GM23338 (cell line): ENCODE measurements around the gene SLC13A3. TPM values are rescaled to one million over a fixed set of nuclear protein-coding genes. Genes with fewer than 3 reads are reported as not detected.

ENCODE experiments used
- ATAC-seq: fragments of 200-7000 bp; cut with Tn5 transposase; 3 replicates; pipeline ENCODE4 v1.9.1; 2020
- DNase-seq: peaks from one replicate; pipeline ENCODE4 v3.0.0-alpha.2; 2015; ENCODE audit warnings: low spot score
- H2AFZ ChIP-seq: fragments of 200-600 bp; sonication (generic); 2 replicates; pipeline ENCODE4 v1.8.0; 2016; ENCODE audit warnings: antibody characterized with exemption, mild to moderate bottlenecking, moderate library complexity
- H3F3A ChIP-seq: fragments of 200-600 bp; sonication (generic); replicated peaks from 2 replicates; pipeline ENCODE4 v1.8.0; 2017; ENCODE audit warnings: antibody characterized with exemption, mixed run types, low read depth
- H3K27ac ChIP-seq: fragments of 200-600 bp; sonication (generic); 2 replicates; pipeline ENCODE4 v1.6.1; 2016; ENCODE audit warnings: low read depth
- H3K27me3 ChIP-seq: fragments of 200-600 bp; sonication (generic); 2 replicates; pipeline ENCODE4 v1.8.0; 2016; ENCODE audit warnings: mild to moderate bottlenecking, mixed run types, moderate library complexity; ENCODE audit not compliant: insufficient read depth
- H3K36me3 ChIP-seq: fragments of 200-600 bp; sonication (generic); 2 replicates; pipeline ENCODE4 v1.8.0; 2016; ENCODE audit warnings: mild to moderate bottlenecking; ENCODE audit not compliant: insufficient read depth
- H3K4me1 ChIP-seq: fragments of 200-600 bp; sonication (generic); 2 replicates; pipeline ENCODE4 v1.8.0; 2016; ENCODE audit warnings: mild to moderate bottlenecking, moderate library complexity; ENCODE audit not compliant: insufficient read depth
- H3K4me2 ChIP-seq: fragments of 200-600 bp; sonication (generic); 2 replicates; pipeline ENCODE4 v1.7.1; 2017; ENCODE audit warnings: mixed run types
- H3K4me3 ChIP-seq: fragments of 200-600 bp; sonication (generic); 2 replicates; pipeline ENCODE4 v1.6.1; 2016; ENCODE audit warnings: mixed run types
- H3K79me2 ChIP-seq: fragments of 200-600 bp; sonication (generic); replicated peaks from 2 replicates; pipeline ENCODE4 v1.8.0; 2017; ENCODE audit warnings: mild to moderate bottlenecking; ENCODE audit not compliant: insufficient read depth
- H3K9me2 ChIP-seq: fragments of 200-600 bp; sonication (generic); 2 replicates; pipeline ENCODE4 v1.8.0; 2017; ENCODE audit not compliant: insufficient read depth
- H4K20me1 ChIP-seq: fragments of 200-600 bp; sonication (generic); replicated peaks from 2 replicates; pipeline ENCODE4 v1.8.0; 2017; ENCODE audit warnings: mild to moderate bottlenecking; ENCODE audit not compliant: insufficient read depth
- H3K27ac Mint-ChIP-seq: 2 replicates; pipeline ENCODE4 v1.8.0; 2020; ENCODE audit warnings: inconsistent platforms, mild to moderate bottlenecking, moderate library complexity, mixed read lengths
- H3K27me3 Mint-ChIP-seq: 3 replicates; pipeline ENCODE4 v1.8.0; 2022; ENCODE audit warnings: low read depth, mild to moderate bottlenecking, moderate library complexity, mixed read lengths, inconsistent platforms; ENCODE audit not compliant: insufficient read depth, poor library complexity
- H3K36me3 Mint-ChIP-seq: 3 replicates; pipeline ENCODE4 v1.8.0; 2021; ENCODE audit warnings: low read depth, mild to moderate bottlenecking, inconsistent platforms, moderate library complexity, mixed read lengths
- H3K4me1 Mint-ChIP-seq: 3 replicates; pipeline ENCODE4 v1.8.0; 2020; ENCODE audit warnings: mild to moderate bottlenecking, inconsistent platforms, mixed read lengths
- H3K4me3 Mint-ChIP-seq: 3 replicates; pipeline ENCODE4 v1.8.0; 2021; ENCODE audit warnings: moderate library complexity, mild to moderate bottlenecking, inconsistent platforms, mixed read lengths
- H3K9me3 Mint-ChIP-seq: 3 replicates; pipeline ENCODE4 v1.8.0; 2020; ENCODE audit warnings: moderate library complexity, mild to moderate bottlenecking, inconsistent platforms, mixed read lengths
- EZH2phosphoT487 ChIP-seq: fragments of 200-600 bp; sonication (generic); IDR thresholded peaks from one replicate; pipeline ENCODE4 v1.8.1; 2018; ENCODE audit warnings: antibody characterized with exemption; ENCODE audit not compliant: unreplicated experiment
- JUNB ChIP-seq: IDR thresholded peaks from one replicate; pipeline ENCODE4 v1.6.1; 2016; ENCODE audit warnings: antibody characterized with exemption; ENCODE audit not compliant: unreplicated experiment
- STAT1 ChIP-seq: IDR thresholded peaks from one replicate; pipeline ENCODE4 v1.6.1; 2016; ENCODE audit warnings: antibody characterized with exemption; ENCODE audit not compliant: unreplicated experiment
- ZNF331 ChIP-seq: fragments of 250-450 bp; sonication (Bioruptor Pico); IDR thresholded peaks from 2 replicates; pipeline ENCODE4 v1.5.0; 2020; ENCODE audit warnings: low read depth, mild to moderate bottlenecking, moderate library complexity
- polyA plus RNA-seq: library from polyadenylated mRNA; unstranded; fragments of >200 nt; fragmentation: Nextera tagmentation; extraction: Ambion mirVana; gene quantifications from 2 replicates; pipeline ENCODE4 v1.2.1, GENCODE V29; 2016
- total RNA-seq: library from RNA; depleted of rRNA; stranded (reverse); fragments of >200 nt; shearing (Covaris generic); gene quantifications from 2 replicates; pipeline ENCODE4 v1.2.3, GENCODE V29; 2014
- TF ChIP-seq, protein P1 (sequence below): fragments of 250-450 bp; sonication (Bioruptor Pico); IDR thresholded peaks from 2 replicates; pipeline ENCODE4 v1.5.0; 2020; ENCODE audit warnings: mild to moderate bottlenecking, moderate library complexity
- TF ChIP-seq, protein P2 (sequence below): IDR thresholded peaks from one replicate; pipeline ENCODE4 v1.6.1; 2018; ENCODE audit warnings: antibody characterized with exemption; ENCODE audit not compliant: unreplicated experiment
- TF ChIP-seq, protein P3 (sequence below): IDR thresholded peaks from 2 replicates; pipeline ENCODE4 v1.6.1; 2016; ENCODE audit warnings: antibody characterized with exemption

The SLC13A3 gene
- total and polyA plus RNA-seq, 2 experiments from 2014 or later, result 8.6 to 9.1 TPM

DNA sequence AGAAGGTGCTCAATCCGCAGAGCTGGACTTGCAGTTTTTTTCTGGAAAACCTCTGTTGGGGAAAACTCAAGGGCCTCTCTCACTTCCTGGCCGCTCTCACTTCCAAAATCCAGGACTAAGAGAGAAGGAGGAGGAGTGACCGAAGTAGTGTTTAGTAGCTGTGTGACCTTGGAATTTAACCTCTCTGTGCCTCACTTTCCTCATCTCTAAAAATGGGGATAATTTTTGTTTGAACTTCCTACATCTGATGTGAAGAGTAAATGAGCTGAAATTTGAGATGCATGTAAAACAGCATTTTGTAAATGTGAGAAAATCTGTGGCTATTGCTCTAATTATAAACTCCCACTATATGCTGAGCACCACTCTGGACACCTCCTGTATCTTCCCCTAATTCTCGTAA lies 5.1 kb downstream of the SLC13A3 start:
- peaks cover 14% of the 10 kb centered on the region for H3K27me3 Mint-ChIP-seq
- no peaks in the 10 kb centered on the region for H3K9me2 ChIP-seq
- H3K27me3 ChIP-seq, result peaks cover 21% of the 10 kb centered on the region; the same call in 1 of the 2 replicates
- no peak overlapping the region for H3K4me3 ChIP-seq
- H2AFZ ChIP-seq, result no peak overlapping the region
- ATAC-seq (no peak), DNase-seq (no peak)
- H3K36me3 Mint-ChIP-seq, result no peaks in the 10 kb centered on the region
- H3K9me3 Mint-ChIP-seq, result no peaks in the 10 kb centered on the region
- H3K27ac Mint-ChIP-seq, result no peak overlapping the region
- no peak overlapping the region for H3K27ac ChIP-seq
- H3K79me2 ChIP-seq, result no peaks in the 10 kb centered on the region
- TF ChIP-seq, protein P1, sequence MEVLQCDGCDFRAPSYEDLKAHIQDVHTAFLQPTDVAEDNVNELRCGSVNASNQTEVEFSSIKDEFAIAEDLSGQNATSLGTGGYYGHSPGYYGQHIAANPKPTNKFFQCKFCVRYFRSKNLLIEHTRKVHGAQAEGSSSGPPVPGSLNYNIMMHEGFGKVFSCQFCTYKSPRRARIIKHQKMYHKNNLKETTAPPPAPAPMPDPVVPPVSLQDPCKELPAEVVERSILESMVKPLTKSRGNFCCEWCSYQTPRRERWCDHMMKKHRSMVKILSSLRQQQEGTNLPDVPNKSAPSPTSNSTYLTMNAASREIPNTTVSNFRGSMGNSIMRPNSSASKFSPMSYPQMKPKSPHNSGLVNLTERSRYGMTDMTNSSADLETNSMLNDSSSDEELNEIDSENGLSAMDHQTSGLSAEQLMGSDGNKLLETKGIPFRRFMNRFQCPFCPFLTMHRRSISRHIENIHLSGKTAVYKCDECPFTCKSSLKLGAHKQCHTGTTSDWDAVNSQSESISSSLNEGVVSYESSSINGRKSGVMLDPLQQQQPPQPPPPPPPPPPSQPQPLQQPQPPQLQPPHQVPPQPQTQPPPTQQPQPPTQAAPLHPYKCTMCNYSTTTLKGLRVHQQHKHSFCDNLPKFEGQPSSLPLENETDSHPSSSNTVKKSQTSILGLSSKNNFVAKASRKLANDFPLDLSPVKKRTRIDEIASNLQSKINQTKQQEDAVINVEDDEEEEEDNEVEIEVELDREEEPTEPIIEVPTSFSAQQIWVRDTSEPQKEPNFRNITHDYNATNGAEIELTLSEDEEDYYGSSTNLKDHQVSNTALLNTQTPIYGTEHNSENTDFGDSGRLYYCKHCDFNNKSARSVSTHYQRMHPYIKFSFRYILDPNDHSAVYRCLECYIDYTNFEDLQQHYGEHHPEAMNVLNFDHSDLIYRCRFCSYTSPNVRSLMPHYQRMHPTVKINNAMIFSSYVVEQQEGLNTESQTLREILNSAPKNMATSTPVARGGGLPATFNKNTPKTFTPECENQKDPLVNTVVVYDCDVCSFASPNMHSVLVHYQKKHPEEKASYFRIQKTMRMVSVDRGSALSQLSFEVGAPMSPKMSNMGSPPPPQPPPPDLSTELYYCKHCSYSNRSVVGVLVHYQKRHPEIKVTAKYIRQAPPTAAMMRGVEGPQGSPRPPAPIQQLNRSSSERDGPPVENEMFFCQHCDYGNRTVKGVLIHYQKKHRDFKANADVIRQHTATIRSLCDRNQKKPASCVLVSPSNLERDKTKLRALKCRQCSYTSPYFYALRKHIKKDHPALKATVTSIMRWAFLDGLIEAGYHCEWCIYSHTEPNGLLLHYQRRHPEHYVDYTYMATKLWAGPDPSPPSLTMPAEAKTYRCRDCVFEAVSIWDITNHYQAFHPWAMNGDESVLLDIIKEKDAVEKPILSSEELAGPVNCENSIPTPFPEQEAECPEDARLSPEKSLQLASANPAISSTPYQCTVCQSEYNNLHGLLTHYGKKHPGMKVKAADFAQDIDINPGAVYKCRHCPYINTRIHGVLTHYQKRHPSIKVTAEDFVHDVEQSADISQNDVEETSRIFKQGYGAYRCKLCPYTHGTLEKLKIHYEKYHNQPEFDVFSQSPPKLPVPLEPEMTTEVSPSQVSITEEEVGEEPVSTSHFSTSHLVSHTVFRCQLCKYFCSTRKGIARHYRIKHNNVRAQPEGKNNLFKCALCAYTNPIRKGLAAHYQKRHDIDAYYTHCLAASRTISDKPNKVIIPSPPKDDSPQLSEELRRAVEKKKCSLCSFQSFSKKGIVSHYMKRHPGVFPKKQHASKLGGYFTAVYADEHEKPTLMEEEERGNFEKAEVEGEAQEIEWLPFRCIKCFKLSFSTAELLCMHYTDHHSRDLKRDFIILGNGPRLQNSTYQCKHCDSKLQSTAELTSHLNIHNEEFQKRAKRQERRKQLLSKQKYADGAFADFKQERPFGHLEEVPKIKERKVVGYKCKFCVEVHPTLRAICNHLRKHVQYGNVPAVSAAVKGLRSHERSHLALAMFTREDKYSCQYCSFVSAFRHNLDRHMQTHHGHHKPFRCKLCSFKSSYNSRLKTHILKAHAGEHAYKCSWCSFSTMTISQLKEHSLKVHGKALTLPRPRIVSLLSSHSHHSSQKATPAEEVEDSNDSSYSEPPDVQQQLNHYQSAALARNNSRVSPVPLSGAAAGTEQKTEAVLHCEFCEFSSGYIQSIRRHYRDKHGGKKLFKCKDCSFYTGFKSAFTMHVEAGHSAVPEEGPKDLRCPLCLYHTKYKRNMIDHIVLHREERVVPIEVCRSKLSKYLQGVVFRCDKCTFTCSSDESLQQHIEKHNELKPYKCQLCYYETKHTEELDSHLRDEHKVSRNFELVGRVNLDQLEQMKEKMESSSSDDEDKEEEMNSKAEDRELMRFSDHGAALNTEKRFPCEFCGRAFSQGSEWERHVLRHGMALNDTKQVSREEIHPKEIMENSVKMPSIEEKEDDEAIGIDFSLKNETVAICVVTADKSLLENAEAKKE, result no peak
- TF ChIP-seq, protein P2, sequence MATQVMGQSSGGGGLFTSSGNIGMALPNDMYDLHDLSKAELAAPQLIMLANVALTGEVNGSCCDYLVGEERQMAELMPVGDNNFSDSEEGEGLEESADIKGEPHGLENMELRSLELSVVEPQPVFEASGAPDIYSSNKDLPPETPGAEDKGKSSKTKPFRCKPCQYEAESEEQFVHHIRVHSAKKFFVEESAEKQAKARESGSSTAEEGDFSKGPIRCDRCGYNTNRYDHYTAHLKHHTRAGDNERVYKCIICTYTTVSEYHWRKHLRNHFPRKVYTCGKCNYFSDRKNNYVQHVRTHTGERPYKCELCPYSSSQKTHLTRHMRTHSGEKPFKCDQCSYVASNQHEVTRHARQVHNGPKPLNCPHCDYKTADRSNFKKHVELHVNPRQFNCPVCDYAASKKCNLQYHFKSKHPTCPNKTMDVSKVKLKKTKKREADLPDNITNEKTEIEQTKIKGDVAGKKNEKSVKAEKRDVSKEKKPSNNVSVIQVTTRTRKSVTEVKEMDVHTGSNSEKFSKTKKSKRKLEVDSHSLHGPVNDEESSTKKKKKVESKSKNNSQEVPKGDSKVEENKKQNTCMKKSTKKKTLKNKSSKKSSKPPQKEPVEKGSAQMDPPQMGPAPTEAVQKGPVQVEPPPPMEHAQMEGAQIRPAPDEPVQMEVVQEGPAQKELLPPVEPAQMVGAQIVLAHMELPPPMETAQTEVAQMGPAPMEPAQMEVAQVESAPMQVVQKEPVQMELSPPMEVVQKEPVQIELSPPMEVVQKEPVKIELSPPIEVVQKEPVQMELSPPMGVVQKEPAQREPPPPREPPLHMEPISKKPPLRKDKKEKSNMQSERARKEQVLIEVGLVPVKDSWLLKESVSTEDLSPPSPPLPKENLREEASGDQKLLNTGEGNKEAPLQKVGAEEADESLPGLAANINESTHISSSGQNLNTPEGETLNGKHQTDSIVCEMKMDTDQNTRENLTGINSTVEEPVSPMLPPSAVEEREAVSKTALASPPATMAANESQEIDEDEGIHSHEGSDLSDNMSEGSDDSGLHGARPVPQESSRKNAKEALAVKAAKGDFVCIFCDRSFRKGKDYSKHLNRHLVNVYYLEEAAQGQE, result no peak
- TF ChIP-seq STAT1 (no peak), JUNB (no peak), EZH2phosphoT487 (no peak), ZNF331 (CRISPR knock-in tag) (no peak)
- TF ChIP-seq, protein P3, sequence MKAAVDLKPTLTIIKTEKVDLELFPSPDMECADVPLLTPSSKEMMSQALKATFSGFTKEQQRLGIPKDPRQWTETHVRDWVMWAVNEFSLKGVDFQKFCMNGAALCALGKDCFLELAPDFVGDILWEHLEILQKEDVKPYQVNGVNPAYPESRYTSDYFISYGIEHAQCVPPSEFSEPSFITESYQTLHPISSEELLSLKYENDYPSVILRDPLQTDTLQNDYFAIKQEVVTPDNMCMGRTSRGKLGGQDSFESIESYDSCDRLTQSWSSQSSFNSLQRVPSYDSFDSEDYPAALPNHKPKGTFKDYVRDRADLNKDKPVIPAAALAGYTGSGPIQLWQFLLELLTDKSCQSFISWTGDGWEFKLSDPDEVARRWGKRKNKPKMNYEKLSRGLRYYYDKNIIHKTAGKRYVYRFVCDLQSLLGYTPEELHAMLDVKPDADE, result no peak
- H3F3A ChIP-seq, result no peaks in the 10 kb centered on the region
- no peak overlapping the region for H3K4me3 Mint-ChIP-seq
- H3K4me1 Mint-ChIP-seq, result peaks cover 10% of the 10 kb centered on the region
- no peaks in the 10 kb centered on the region for H3K36me3 ChIP-seq
- H4K20me1 ChIP-seq, result no peaks in the 10 kb centered on the region; the same call in 1 of the 2 replicates
- no peak overlapping the region for H3K4me2 ChIP-seq
- H3K4me1 ChIP-seq, result no peaks in the 10 kb centered on the region
